C4-2B (cell line): ENCODE results near the gene CCDC57.

Source experiments
- H3K27ac ChIP-seq: fragments of 450-650 bp; 2 replicates; pipeline ENCODE4 v1.5.1; 2017
- ZFX ChIP-seq: fragments of 450-650 bp; IDR thresholded peaks from 2 replicates; pipeline ENCODE4 v1.6.1; 2017
- TF ChIP-seq, protein P1 (sequence below): fragments of 450-650 bp; conservative IDR thresholded peaks from 2 replicates; pipeline ENCODE4 v1.5.1; 2017; ENCODE audit warnings: mild to moderate bottlenecking

The CCDC57 gene

DNA sequence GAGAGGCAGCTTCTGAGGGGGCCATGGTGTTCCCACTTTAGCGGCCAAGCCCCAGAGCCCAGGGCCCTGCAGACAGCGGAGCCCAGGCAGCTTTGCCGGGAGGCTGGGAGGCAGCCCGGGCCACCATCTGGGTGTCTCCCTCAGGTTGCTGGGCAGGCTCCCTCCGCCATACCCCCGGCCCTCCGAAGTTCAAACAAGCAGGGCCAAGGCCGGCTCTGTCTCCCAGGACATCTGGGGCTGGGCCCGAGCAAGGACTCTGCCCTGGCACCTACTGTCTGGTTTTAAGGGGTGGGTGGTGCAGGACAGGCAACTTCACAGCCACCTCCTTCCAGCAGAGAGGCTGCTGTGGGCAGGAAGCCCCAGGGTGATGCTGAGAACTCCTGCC lies 149.7 kb downstream of the CCDC57 start:
- peak overlapping the region; percentile 92 for H3K27ac ChIP-seq

GRCh38 chr17:82062076-82062983 lies 150.3 kb downstream of the CCDC57 start:
- H3K27ac ChIP-seq: peak overlapping the region; percentile 92
- no peak for TF ChIP-seq ZFX
- TF ChIP-seq, protein P1, sequence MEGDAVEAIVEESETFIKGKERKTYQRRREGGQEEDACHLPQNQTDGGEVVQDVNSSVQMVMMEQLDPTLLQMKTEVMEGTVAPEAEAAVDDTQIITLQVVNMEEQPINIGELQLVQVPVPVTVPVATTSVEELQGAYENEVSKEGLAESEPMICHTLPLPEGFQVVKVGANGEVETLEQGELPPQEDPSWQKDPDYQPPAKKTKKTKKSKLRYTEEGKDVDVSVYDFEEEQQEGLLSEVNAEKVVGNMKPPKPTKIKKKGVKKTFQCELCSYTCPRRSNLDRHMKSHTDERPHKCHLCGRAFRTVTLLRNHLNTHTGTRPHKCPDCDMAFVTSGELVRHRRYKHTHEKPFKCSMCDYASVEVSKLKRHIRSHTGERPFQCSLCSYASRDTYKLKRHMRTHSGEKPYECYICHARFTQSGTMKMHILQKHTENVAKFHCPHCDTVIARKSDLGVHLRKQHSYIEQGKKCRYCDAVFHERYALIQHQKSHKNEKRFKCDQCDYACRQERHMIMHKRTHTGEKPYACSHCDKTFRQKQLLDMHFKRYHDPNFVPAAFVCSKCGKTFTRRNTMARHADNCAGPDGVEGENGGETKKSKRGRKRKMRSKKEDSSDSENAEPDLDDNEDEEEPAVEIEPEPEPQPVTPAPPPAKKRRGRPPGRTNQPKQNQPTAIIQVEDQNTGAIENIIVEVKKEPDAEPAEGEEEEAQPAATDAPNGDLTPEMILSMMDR: no peak

More for the DNA sequence above, 149.7 kb downstream of the CCDC57 start:
- no peak for TF ChIP-seq ZFX
- TF ChIP-seq, protein P1: no peak

DNA sequence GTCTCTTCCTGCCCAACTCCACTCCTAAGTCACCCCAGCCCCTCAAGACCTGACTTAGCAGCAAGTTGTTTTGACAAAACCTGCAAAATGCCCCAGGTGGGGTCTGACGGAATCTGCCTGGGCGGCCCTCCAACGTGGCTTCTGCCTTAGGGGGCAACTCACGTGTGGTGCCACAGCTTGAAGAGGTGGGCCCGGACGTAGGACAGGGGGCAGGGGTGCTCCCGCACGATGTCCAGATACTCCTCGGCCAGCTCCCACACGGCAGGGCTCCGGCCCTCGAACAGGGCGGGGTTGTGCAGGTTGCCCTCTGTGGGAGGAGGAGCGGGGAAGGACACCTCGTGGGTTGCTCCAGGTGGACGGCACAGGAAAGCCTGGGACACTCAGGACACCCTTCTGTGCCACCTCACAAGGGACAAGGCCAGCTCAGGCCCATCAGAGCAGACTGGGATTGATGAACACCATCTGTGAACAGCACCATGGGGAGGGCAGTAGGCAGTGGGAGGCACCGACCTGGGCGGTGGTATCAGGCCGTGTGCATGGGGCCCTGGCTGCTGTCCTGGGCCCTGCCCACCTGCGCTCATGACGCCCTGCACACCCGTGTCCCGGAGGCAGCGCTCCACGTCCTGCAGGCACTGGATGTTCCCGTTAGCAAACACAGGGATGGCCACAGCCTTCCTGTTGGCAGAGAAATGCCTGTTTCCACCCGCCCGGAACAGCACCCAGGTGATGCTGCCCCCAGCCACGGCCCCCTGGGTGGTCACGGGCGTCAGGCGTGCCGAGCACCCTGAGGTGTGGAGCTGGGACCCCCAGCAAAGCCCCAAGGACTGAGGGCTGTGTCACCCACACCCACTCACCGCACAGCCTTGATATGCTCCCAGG lies 151.4 kb downstream of the CCDC57 start:
- TF ChIP-seq, protein P1: no peak
- no peak for TF ChIP-seq ZFX
- peak overlapping the region; percentile 92; the same call in 1 of the 2 replicates for H3K27ac ChIP-seq

DNA sequence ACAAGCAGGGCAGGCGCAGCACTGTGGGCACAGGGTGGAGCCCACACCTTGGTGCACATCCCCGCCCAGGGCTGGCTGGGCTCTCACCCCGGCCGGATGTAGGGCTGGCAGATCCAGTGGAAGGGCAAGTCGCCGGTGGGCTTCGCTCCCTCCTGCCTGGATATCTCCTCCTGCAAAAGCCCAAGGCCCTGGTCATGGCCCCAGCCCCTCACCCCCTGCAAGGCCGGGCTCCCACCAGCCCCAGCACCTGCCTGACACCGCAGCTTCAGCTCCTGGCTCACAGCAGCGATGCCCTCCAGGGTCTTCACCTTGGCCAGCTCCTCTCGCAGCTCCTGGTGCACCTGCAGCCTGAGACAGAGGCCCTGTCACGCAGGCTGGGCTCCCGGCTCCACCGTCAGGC lies 152.0 kb downstream of the CCDC57 start:
- TF ChIP-seq, protein P1: no peak
- no peak for TF ChIP-seq ZFX
- peak overlapping the region; percentile 92; the same call in 1 of the 2 replicates for H3K27ac ChIP-seq

DNA sequence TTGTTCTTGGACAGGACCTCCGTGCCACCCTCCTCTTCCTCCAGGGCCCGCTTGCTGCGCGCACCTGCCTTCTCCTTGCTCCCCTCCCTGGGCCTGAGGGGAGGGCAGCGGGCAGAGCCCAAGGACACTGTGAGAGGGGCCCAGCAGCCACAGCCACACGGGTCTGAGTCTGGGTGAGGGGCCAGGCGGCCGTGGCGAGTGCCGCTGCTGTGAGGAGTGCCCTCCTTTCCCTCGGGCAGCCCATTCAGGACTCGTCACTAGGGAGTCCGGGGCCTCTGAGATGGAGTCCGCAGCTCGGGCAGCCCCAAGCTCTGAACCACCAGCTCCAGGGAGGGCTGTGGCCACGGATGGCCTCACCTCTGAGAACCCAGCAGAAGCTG lies 152.7 kb downstream of the CCDC57 start:
- H3K27ac ChIP-seq: no peak overlapping the region
- no peak for TF ChIP-seq ZFX
- TF ChIP-seq, protein P1: no peak

DNA sequence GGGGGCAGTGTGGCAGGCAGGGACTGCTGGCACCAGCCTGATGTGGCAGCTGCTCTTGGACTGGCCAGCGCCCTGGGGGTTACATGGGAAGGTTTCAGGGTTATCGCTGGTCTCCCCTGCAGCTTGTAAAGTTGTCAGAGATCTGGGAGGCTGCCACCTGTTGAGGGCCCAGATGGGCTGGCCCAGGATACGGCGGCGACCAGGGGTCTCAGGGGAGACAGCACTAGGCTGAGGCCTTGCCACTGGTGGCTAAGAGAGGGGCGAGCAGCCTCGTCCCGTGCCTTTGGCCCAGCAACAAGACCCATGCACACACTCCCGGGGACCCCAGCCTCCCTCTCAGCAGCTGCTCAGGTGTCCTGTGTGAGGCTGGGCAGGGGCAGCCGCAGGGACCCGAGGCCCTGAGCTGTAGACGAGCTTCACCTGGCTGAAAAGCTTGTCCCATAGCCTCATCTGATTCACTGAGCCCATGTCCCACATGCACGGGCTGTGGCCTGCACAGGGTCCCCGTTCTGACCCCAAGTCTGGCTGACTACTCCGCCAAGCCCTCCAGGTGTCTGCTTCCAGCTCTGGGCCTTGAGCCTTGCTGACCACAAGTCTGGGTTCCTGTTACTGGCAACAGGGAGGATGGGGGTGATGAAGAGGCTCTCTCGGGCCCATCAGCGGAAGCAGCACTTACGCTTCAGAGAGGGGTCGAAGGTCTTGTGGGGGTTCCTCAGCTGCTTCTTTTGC lies 153.2 kb downstream of the CCDC57 start:
- no peak for TF ChIP-seq ZFX
- TF ChIP-seq, protein P1: no peak
- no peak overlapping the region for H3K27ac ChIP-seq
